ENCODE measurements around the gene ORMDL2. TPM values are rescaled to one million over a fixed set of nuclear protein-coding genes. Genes with fewer than 3 reads are reported as not detected.

ORMDL2 gene
- total RNA-seq, 4 donors from 2014 or later: 29.9 to 31.9 (median 31.1) TPM

GRCh38 chr12:55806982-55807381 lies 10.9 kb upstream of the ORMDL2 start:
- no peak overlapping the region for H3K27ac ChIP-seq
- peaks cover 0 to 9% (median 0%) of the 10 kb centered on the region in 3 donors for H3K4me1 ChIP-seq
- intact Hi-C loops (cut with DNase I): no loop called here
- no peaks in the 10 kb centered on the region for H3K9me3 ChIP-seq
- no peak for TF ChIP-seq POLR2A (IDR thresholded peaks at IDR 0.05)
- no peak for TF ChIP-seq CTCF (IDR thresholded peaks at IDR 0.05)
- DNase-seq: no peak
- H3K4me3 ChIP-seq: no peak overlapping the region
- peaks cover 0 to 94% (median 5%) of the 10 kb centered on the region in 3 donors for H3K36me3 ChIP-seq
- H3K27me3 ChIP-seq: no peaks in the 10 kb centered on the region
- 92 to 94% methylated on average over 8 of the region's 8 CpGs for WGBS, 2 donors

GRCh38 chr12:55809274-55809673 lies 8.6 kb upstream of the ORMDL2 start:
- Histone ChIP-seq H3K9me3 (no peaks in the 10 kb centered on the region), H3K27me3 (no peaks in the 10 kb centered on the region), H3K4me1 (peaks cover 0 to 32% (median 2%) of the 10 kb centered on the region in 3 donors), H3K27ac (no peak overlapping the region), H3K36me3 (peaks cover 0 to 96% (median 0%) of the 10 kb centered on the region in 3 donors), H3K4me3 (no peak overlapping the region)
- intact Hi-C loops (cut with DNase I): no loop called here
- TF ChIP-seq CTCF (IDR thresholded peaks at IDR 0.05) (no peak), POLR2A (IDR thresholded peaks at IDR 0.05) (no peak)
- 66 to 85% methylated on average over 4 to 5 of the region's 5 CpGs for WGBS, 2 donors
- DNase-seq: no peak

DNA sequence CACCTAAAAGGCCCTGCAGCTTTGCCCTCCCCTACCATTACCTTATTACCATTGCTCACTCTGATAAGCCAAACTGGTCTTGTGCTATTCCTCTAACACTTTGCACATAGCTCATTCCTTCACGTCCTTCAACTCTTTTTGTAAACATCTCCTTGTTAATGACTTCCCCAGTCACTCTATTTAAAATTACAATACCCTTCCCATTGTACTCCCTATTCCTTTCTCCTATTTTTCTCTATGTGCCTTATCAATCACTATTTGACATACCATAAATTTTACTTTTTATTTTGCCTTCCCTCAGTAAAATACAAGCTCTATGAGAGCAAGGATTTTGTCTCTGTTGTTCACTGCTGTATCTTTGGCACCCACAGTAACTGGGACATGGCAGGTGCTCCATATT lies 5.8 kb upstream of the ORMDL2 start:
- no peak for DNase-seq
- Histone ChIP-seq H3K4me3 (no peak overlapping the region), H3K4me1 (peaks cover 0 to 60% (median 27%) of the 10 kb centered on the region in 3 donors), H3K9me3 (no peaks in the 10 kb centered on the region), H3K27me3 (no peaks in the 10 kb centered on the region), H3K36me3 (peaks cover 0 to 84% (median 0%) of the 10 kb centered on the region in 3 donors), H3K27ac (no peak overlapping the region)
- intact Hi-C loops (cut with DNase I): no loop called here
- no peak for TF ChIP-seq CTCF (IDR thresholded peaks at IDR 0.05)
- no peak for TF ChIP-seq POLR2A (IDR thresholded peaks at IDR 0.05)
- WGBS, 2 donors: 40 to 45% methylated on average over 1 of the region's 1 CpG

GRCh38 chr12:55814257-55814656 lies 3.6 kb upstream of the ORMDL2 start:
- Histone ChIP-seq H3K27me3 (no peaks in the 10 kb centered on the region), H3K9me3 (no peaks in the 10 kb centered on the region), H3K27ac (no peak overlapping the region), H3K4me1 (peaks cover 0 to 70% (median 36%) of the 10 kb centered on the region in 3 donors), H3K4me3 (no peak overlapping the region), H3K36me3 (peaks cover 0 to 67% (median 0%) of the 10 kb centered on the region in 3 donors)
- TF ChIP-seq POLR2A (IDR thresholded peaks at IDR 0.05) (no peak), CTCF (IDR thresholded peaks at IDR 0.05) (no peak)
- intact Hi-C loops (cut with DNase I): no loop called here
- no peak for DNase-seq

DNA sequence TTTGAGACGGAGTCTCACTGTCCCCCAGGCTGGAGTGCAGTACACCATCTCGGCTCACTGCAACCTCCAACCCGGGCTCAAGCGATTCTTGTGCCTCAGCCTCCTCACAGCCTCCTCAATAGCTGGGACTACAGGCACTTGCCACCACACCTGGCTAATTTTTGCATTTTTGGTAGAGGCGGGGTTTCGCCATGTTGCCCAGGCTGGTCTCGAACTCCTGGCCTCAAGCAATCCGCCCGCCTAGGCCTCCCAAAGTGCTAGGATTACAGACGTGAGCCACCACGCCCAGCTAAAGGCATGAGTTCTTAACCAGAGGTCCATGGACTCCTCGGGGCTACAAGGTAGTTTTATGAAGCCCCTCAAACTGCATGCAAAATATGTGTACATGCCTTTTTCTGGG lies 2.4 kb upstream of the ORMDL2 start:
- Histone ChIP-seq H3K9me3 (no peaks in the 10 kb centered on the region), H3K4me1 (peaks cover 0 to 73% (median 37%) of the 10 kb centered on the region in 3 donors), H3K27me3 (no peaks in the 10 kb centered on the region), H3K36me3 (peaks cover 5 to 67% (median 6%) of the 10 kb centered on the region in 3 donors), H3K4me3 (peak overlapping the region in 1 of 4 donors; percentile 67), H3K27ac (peak overlapping the region in 1 of 4 donors; percentile 98)
- no peak for DNase-seq
- intact Hi-C loops (cut with DNase I): no loop called here
- 59 to 87% methylated on average over 7 to 8 of the region's 12 CpGs for WGBS, 2 donors
- TF ChIP-seq CTCF (IDR thresholded peaks at IDR 0.05): no peak
- no peak for TF ChIP-seq POLR2A (IDR thresholded peaks at IDR 0.05)

Data from esophagus squamous epithelium (tissue), 5 donors.